Activated T-helper 1 cell treated with anti-CD3 and anti-CD28 coated beads, Interleukin-2, amount 50 U/mL, for 16 hours (primary cell): ENCODE results near the gene COX17.
A peak's percentile ranks its signal among the peaks of the same experiment; 100 is the strongest.
"Not testable (repeated sequence)": the region's sequence is repeated elsewhere in the genome, so short reads cannot be mapped to it uniquely, and the experiment has no call there.

Experiments used
- DNase-seq, 2 donors: peaks; one replicate each; pipeline ENCODE4 v3.0.0-alpha.2; 2020; ENCODE audit warnings: low read depth in 1 of 2, low spot score in 1 of 2

Gene COX17

GRCh38 chr3:119676771-119677640 lies at the start of gene COX17:
Gene COX17, minus strand, starts transcription at chr3:119677406. Its CDS starts 96 bp downstream, at chr3:119677310.
- DNase-seq, result peak; percentile 89

GRCh38 chr3:119726909-119727308 lies 49.7 kb upstream of the COX17 start:
- DNase-seq, result no peak

- DNase-seq, result no peak
These were observed 45.8 kb upstream of the COX17 start for GRCh38 chr3:119723022-119723421.

- no peak for DNase-seq
These were observed 40.3 kb upstream of the COX17 start for GRCh38 chr3:119717520-119717919.

GRCh38 chr3:119716998-119717397 lies 39.8 kb upstream of the COX17 start:
- no peak for DNase-seq

GRCh38 chr3:119715105-119715504 lies 37.9 kb upstream of the COX17 start:
- DNase-seq, result no peak

- DNase-seq, result no peak
These were observed 26.8 kb upstream of the COX17 start for GRCh38 chr3:119703820-119704531.

GRCh38 chr3:119702530-119703527 lies 25.6 kb upstream of the COX17 start, which contains the start of gene CFAP91:
Gene CFAP91, plus strand, starts transcription at chr3:119703022. Its CDS starts 77 bp downstream, at chr3:119703099.
- peak; percentile 55 to 63 for DNase-seq

GRCh38 chr3:119700920-119701734 lies 23.9 kb upstream of the COX17 start:
- no peak for DNase-seq

GRCh38 chr3:119700269-119700919 lies 23.2 kb upstream of the COX17 start:
- no peak for DNase-seq

- DNase-seq, result no peak
These were observed 20.2 kb upstream of the COX17 start for GRCh38 chr3:119697394-119697793.

- DNase-seq, result no peak
These were observed 18.3 kb upstream of the COX17 start for GRCh38 chr3:119695480-119695879.

GRCh38 chr3:119690043-119690656 lies 12.9 kb upstream of the COX17 start:
- no peak for DNase-seq

GRCh38 chr3:119683421-119683820 lies 6.2 kb upstream of the COX17 start:
- no peak for DNase-seq

- DNase-seq, result no peak
These were observed 4.1 kb upstream of the COX17 start for GRCh38 chr3:119681279-119681678.

- DNase-seq, result no peak
These were observed 2.7 kb upstream of the COX17 start for GRCh38 chr3:119679874-119680273.

GRCh38 chr3:119678209-119678608 lies 1.0 kb upstream of the COX17 start:
- not testable (repeated sequence) for DNase-seq

GRCh38 chr3:119677641-119677934 lies 382 bp upstream of the COX17 start:
- DNase-seq, result no peak

GRCh38 chr3:119676020-119676419 lies 1.2 kb downstream of the COX17 start:
- DNase-seq, result no peak
